SK-N-SH treated with all-trans-retinoic acid at 6 μM for 48 hours (cell line): ENCODE results near the gene SLC25A34.

Experiments
- ATAC-seq: fragments of 200-7000 bp; cut with Tn5 transposase; 3 replicates; pipeline ENCODE4 v1.9.1; 2020; ENCODE audit warnings: mild to moderate bottlenecking, moderate library complexity
- ARNTL ChIP-seq: fragments of 450-650 bp; formaldehyde crosslinking; IDR thresholded peaks from 2 replicates; pipeline ENCODE4 v1.5.0; 2020; ENCODE audit warnings: low read depth, mild to moderate bottlenecking, moderate library complexity, borderline replicate concordance
- BACH2 ChIP-seq: fragments of 250-450 bp; sonication (Bioruptor Pico); IDR thresholded peaks from 2 replicates; pipeline ENCODE4 v1.9.0; 2021; ENCODE audit warnings: mild to moderate bottlenecking, borderline replicate concordance
- CSDC2 ChIP-seq: fragments of 250-450 bp; sonication (Bioruptor Pico); IDR thresholded peaks from 2 replicates; pipeline ENCODE4 v1.5.0; 2020; ENCODE audit warnings: mild to moderate bottlenecking, moderate library complexity
- ESRRG ChIP-seq: fragments of 250-450 bp; sonication (Bioruptor Pico); IDR thresholded peaks from 2 replicates; pipeline ENCODE4 v1.6.1; 2021; ENCODE audit warnings: mild to moderate bottlenecking
- GLIS3 ChIP-seq: fragments of 250-450 bp; sonication (Bioruptor Pico); IDR thresholded peaks from 2 replicates; pipeline ENCODE4 v1.5.0; 2020; ENCODE audit warnings: mild to moderate bottlenecking, moderate library complexity
- ISL1 ChIP-seq: fragments of 250-450 bp; sonication (Bioruptor Pico); IDR thresholded peaks from 2 replicates; pipeline ENCODE4 v2.1.2; 2022; ENCODE audit warnings: mild to moderate bottlenecking, moderate library complexity
- OSR1 ChIP-seq: fragments of 250-450 bp; sonication (Bioruptor Pico); IDR thresholded peaks from 2 replicates; pipeline ENCODE4 v1.8.0; 2022; ENCODE audit warnings: moderate library complexity, mild to moderate bottlenecking, inconsistent platforms
- RARB ChIP-seq: fragments of 250-450 bp; sonication (Bioruptor Pico); IDR thresholded peaks from 2 replicates; pipeline ENCODE4 v1.8.0; 2021; ENCODE audit warnings: mild to moderate bottlenecking, moderate library complexity
- SNAI2 ChIP-seq: fragments of 250-450 bp; sonication (Bioruptor Pico); IDR thresholded peaks from 2 replicates; pipeline ENCODE4 v1.5.0; 2020; ENCODE audit warnings: mild to moderate bottlenecking, moderate library complexity
- TCF4 ChIP-seq: fragments of 250-450 bp; sonication (Bioruptor Pico); IDR thresholded peaks from 2 replicates; pipeline ENCODE4 v1.8.0; 2021; ENCODE audit warnings: mild to moderate bottlenecking, moderate library complexity, borderline replicate concordance
- TOX ChIP-seq: fragments of 250-450 bp; sonication (Bioruptor Pico); IDR thresholded peaks from 2 replicates; pipeline ENCODE4 v1.8.0; 2021; ENCODE audit warnings: mild to moderate bottlenecking, moderate library complexity, borderline replicate concordance
- TSHZ2 ChIP-seq: fragments of 250-450 bp; sonication (Bioruptor Pico); IDR thresholded peaks from 2 replicates; pipeline ENCODE4 v1.5.0; 2020; ENCODE audit warnings: mild to moderate bottlenecking, moderate library complexity
- ZC3H10 ChIP-seq: fragments of 250-450 bp; sonication (Bioruptor Pico); IDR thresholded peaks from 2 replicates; pipeline ENCODE4 v1.5.1; 2021; ENCODE audit warnings: mild to moderate bottlenecking, moderate library complexity
- ZFP3 ChIP-seq: fragments of 250-450 bp; sonication (Bioruptor Pico); IDR thresholded peaks from 2 replicates; pipeline ENCODE4 v1.5.0; 2020; ENCODE audit warnings: mild to moderate bottlenecking, moderate library complexity
- ZFP30 ChIP-seq: fragments of 450-650 bp; formaldehyde crosslinking; IDR thresholded peaks from 2 replicates; pipeline ENCODE4 v1.5.0; 2022; ENCODE audit warnings: mild to moderate bottlenecking, moderate library complexity
- ZNF565 ChIP-seq: fragments of 450-650 bp; formaldehyde crosslinking; conservative IDR thresholded peaks from 2 replicates; pipeline ENCODE4 v1.5.0; 2020; ENCODE audit warnings: low read depth, mild to moderate bottlenecking, moderate library complexity
- ZNF70 ChIP-seq: fragments of 450-650 bp; formaldehyde crosslinking; IDR thresholded peaks from 2 replicates; pipeline ENCODE4 v1.5.0; 2020; ENCODE audit warnings: mild to moderate bottlenecking, moderate library complexity
- ZNF8 ChIP-seq: fragments of 450-650 bp; formaldehyde crosslinking; IDR thresholded peaks from 2 replicates; pipeline ENCODE4 v1.5.0; 2020; ENCODE audit warnings: mild to moderate bottlenecking, moderate library complexity
- TF ChIP-seq, protein P1 (sequence below): fragments of 250-450 bp; sonication (Bioruptor Pico); IDR thresholded peaks from 2 replicates; pipeline ENCODE4 v1.8.0; 2021; ENCODE audit warnings: low read depth, mild to moderate bottlenecking, moderate library complexity, borderline replicate concordance
- TF ChIP-seq, protein P2 (sequence below): fragments of 250-450 bp; sonication (Bioruptor Pico); IDR thresholded peaks from 2 replicates; pipeline ENCODE4 v1.8.0; 2020; ENCODE audit warnings: mild to moderate bottlenecking, moderate library complexity, borderline replicate concordance
- TF ChIP-seq, protein P3 (sequence below): fragments of 250-450 bp; sonication (Bioruptor Pico); IDR thresholded peaks from 2 replicates; pipeline ENCODE4 v1.5.1; 2021; ENCODE audit warnings: mild to moderate bottlenecking, moderate library complexity

The SLC25A34 gene

DNA sequence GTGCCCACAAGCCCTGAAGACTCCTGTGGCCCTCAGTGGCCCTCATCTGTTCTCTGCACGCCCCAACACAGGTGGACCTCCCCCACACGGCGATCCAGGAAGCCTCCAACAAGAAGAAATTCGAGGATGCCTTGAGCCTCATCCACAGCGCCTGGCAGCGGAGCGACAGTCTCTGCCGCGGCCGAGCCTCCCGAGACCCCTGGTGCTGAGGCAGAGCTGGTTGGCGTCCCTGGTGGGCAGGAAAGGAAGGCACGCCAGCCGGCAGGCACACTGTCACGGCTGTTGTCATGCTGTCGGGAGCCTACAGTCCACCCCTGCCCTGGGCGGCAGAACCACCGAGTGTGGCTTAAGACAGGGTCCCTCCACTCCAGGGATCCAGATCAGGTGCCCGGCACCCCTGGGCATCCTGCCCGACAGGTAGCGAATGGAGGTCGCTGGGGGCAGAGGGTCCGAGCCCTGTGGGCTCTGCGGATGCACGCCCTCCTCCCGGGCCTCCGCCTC lies 2.3 kb upstream of the SLC25A34 start:
- no peak for ATAC-seq
- TF ChIP-seq, protein P1, sequence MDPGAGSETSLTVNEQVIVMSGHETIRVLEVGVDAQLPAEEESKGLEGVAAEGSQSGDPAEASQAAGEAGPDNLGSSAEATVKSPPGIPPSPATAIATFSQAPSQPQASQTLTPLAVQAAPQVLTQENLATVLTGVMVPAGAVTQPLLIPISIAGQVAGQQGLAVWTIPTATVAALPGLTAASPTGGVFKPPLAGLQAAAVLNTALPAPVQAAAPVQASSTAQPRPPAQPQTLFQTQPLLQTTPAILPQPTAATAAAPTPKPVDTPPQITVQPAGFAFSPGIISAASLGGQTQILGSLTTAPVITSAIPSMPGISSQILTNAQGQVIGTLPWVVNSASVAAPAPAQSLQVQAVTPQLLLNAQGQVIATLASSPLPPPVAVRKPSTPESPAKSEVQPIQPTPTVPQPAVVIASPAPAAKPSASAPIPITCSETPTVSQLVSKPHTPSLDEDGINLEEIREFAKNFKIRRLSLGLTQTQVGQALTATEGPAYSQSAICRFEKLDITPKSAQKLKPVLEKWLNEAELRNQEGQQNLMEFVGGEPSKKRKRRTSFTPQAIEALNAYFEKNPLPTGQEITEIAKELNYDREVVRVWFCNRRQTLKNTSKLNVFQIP (CRISPR knock-in tag), result no peak
- no peak for TF ChIP-seq TOX (CRISPR knock-in tag)
- no peak for TF ChIP-seq TCF4
- TF ChIP-seq CSDC2 (CRISPR knock-in tag), result no peak
- TF ChIP-seq ZNF70, result no peak
- TF ChIP-seq ZFP3 (CRISPR knock-in tag), result no peak
- no peak for TF ChIP-seq ZC3H10 (CRISPR knock-in tag)
- TF ChIP-seq ARNTL (CRISPR knock-in tag), result no peak
- TF ChIP-seq, protein P2, sequence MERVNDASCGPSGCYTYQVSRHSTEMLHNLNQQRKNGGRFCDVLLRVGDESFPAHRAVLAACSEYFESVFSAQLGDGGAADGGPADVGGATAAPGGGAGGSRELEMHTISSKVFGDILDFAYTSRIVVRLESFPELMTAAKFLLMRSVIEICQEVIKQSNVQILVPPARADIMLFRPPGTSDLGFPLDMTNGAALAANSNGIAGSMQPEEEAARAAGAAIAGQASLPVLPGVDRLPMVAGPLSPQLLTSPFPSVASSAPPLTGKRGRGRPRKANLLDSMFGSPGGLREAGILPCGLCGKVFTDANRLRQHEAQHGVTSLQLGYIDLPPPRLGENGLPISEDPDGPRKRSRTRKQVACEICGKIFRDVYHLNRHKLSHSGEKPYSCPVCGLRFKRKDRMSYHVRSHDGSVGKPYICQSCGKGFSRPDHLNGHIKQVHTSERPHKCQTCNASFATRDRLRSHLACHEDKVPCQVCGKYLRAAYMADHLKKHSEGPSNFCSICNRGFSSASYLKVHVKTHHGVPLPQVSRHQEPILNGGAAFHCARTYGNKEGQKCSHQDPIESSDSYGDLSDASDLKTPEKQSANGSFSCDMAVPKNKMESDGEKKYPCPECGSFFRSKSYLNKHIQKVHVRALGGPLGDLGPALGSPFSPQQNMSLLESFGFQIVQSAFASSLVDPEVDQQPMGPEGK (CRISPR knock-in tag), result no peak
- no peak for TF ChIP-seq BACH2 (CRISPR knock-in tag)

- TF ChIP-seq ZFP3 (CRISPR knock-in tag) (no peak), ESRRG (CRISPR knock-in tag) (no peak), ZNF565 (CRISPR knock-in tag) (no peak), SNAI2 (CRISPR knock-in tag) (no peak), GLIS3 (CRISPR knock-in tag) (no peak), TCF4 (no peak), ZC3H10 (CRISPR knock-in tag) (no peak), ZNF8 (CRISPR knock-in tag) (no peak), ZNF70 (no peak), RARB (CRISPR knock-in tag) (no peak), ZFP30 (CRISPR knock-in tag) (no peak), CSDC2 (CRISPR knock-in tag) (no peak), BACH2 (CRISPR knock-in tag) (no peak), TSHZ2 (no peak), ISL1 (no peak), OSR1 (CRISPR knock-in tag) (no peak)
- TF ChIP-seq, protein P2 (CRISPR knock-in tag), result no peak
- TF ChIP-seq, protein P1 (CRISPR knock-in tag), result no peak
- TF ChIP-seq, protein P3, sequence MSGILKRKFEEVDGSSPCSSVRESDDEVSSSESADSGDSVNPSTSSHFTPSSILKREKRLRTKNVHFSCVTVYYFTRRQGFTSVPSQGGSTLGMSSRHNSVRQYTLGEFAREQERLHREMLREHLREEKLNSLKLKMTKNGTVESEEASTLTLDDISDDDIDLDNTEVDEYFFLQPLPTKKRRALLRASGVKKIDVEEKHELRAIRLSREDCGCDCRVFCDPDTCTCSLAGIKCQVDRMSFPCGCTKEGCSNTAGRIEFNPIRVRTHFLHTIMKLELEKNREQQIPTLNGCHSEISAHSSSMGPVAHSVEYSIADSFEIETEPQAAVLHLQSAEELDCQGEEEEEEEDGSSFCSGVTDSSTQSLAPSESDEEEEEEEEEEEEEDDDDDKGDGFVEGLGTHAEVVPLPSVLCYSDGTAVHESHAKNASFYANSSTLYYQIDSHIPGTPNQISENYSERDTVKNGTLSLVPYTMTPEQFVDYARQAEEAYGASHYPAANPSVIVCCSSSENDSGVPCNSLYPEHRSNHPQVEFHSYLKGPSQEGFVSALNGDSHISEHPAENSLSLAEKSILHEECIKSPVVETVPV (CRISPR knock-in tag), result no peak
- no peak for ATAC-seq
Observed at GRCh38 chr1:15734296-15734695, 1.8 kb upstream of the SLC25A34 start.
